ENCODE data around the gene SND1.
A peak's percentile ranks its signal among the peaks of the same experiment; 100 is the strongest.

Gene SND1

GRCh38 chr7:127967281-127967680 lies 315.3 kb downstream of the SND1 start:
- no peak for DNase-seq (ENCODE audit: extremely low spot score)
- ChIA-PET POLR2A (no interaction called here), CTCF (no interaction called here)
- TF ChIP-seq TARDBP (IDR thresholded peaks at IDR 0.05) (no peak), FOXM1 (IDR thresholded peaks at IDR 0.05; ENCODE audit: borderline replicate concordance) (no peak), BHLHE40 (IDR thresholded peaks at IDR 0.05; ENCODE audit: borderline replicate concordance) (no peak)

- TF ChIP-seq SUZ12 (IDR thresholded peaks at IDR 0.05): no peak
- no peak for TF ChIP-seq SP1 (IDR thresholded peaks at IDR 0.05)
- TF ChIP-seq L3MBTL2 (conservative IDR thresholded peaks at IDR 0.05): no peak
- no peak for TF ChIP-seq ZNF384 (IDR thresholded peaks at IDR 0.05)
- TF ChIP-seq FOXA1 (IDR thresholded peaks at IDR 0.05): no peak
- TF ChIP-seq ARNT (IDR thresholded peaks at IDR 0.05): no peak
- TF ChIP-seq NFRKB (IDR thresholded peaks at IDR 0.05): no peak
- no peak for TF ChIP-seq FOXM1 (IDR thresholded peaks at IDR 0.05; ENCODE audit: borderline replicate concordance)
- no peak for TF ChIP-seq CTBP1 (IDR thresholded peaks at IDR 0.05; ENCODE audit: borderline replicate concordance)
- TF ChIP-seq HDGF (IDR thresholded peaks at IDR 0.05; ENCODE audit: borderline replicate concordance): no peak
- ChIA-PET CTCF (no interaction called here), POLR2A (no interaction called here)
These were observed 316.6 kb downstream of the SND1 start for GRCh38 chr7:127968547-127968946.

GRCh38 chr7:127973832-127974231 lies 321.8 kb downstream of the SND1 start:
- TF ChIP-seq LEF1 (IDR thresholded peaks at IDR 0.05; ENCODE audit: borderline replicate concordance) (no peak), BHLHE40 (IDR thresholded peaks at IDR 0.05; ENCODE audit: borderline replicate concordance) (no peak)
- POLR2A ChIA-PET: no interaction called here
- no peak for DNase-seq (ENCODE audit: extremely low spot score)
- CTCF ChIA-PET: no interaction called here

More at GRCh38 chr7:127968547-127968946, 316.6 kb downstream of the SND1 start:
- no peak for DNase-seq (ENCODE audit: extremely low spot score)

GRCh38 chr7:127974446-127975035 lies 322.5 kb downstream of the SND1 start:
- TF ChIP-seq FOXA1 (IDR thresholded peaks at IDR 0.05) (no peak), SP1 (IDR thresholded peaks at IDR 0.05) (no peak), PKNOX1 (IDR thresholded peaks at IDR 0.05) (no peak), L3MBTL2 (conservative IDR thresholded peaks at IDR 0.05) (no peak), CTBP1 (IDR thresholded peaks at IDR 0.05; ENCODE audit: borderline replicate concordance) (no peak), SUZ12 (IDR thresholded peaks at IDR 0.05) (no peak), FOXM1 (IDR thresholded peaks at IDR 0.05; ENCODE audit: borderline replicate concordance) (no peak), BHLHE40 (IDR thresholded peaks at IDR 0.05; ENCODE audit: borderline replicate concordance) (no peak), LEF1 (IDR thresholded peaks at IDR 0.05; ENCODE audit: borderline replicate concordance) (no peak), ZNF384 (IDR thresholded peaks at IDR 0.05) (no peak), NFRKB (IDR thresholded peaks at IDR 0.05) (no peak), HDGF (IDR thresholded peaks at IDR 0.05; ENCODE audit: borderline replicate concordance) (no peak), FOXK2 (IDR thresholded peaks at IDR 0.05) (no peak), ARNT (IDR thresholded peaks at IDR 0.05) (no peak), TARDBP (IDR thresholded peaks at IDR 0.05) (no peak), ELF4 (IDR thresholded peaks at IDR 0.05) (no peak)
- ChIA-PET POLR2A (no interaction called here), CTCF (no interaction called here)
- DNase-seq (ENCODE audit: extremely low spot score): no peak

GRCh38 chr7:127976056-127976737 lies 324.2 kb downstream of the SND1 start:
- POLR2A ChIA-PET: no interaction called here
- TF ChIP-seq HDGF (IDR thresholded peaks at IDR 0.05; ENCODE audit: borderline replicate concordance) (no peak), LEF1 (IDR thresholded peaks at IDR 0.05; ENCODE audit: borderline replicate concordance) (no peak), L3MBTL2 (conservative IDR thresholded peaks at IDR 0.05) (no peak), ELF4 (IDR thresholded peaks at IDR 0.05) (no peak), PKNOX1 (IDR thresholded peaks at IDR 0.05) (no peak), BHLHE40 (IDR thresholded peaks at IDR 0.05; ENCODE audit: borderline replicate concordance) (no peak), FOXA1 (IDR thresholded peaks at IDR 0.05) (no peak), CTBP1 (IDR thresholded peaks at IDR 0.05; ENCODE audit: borderline replicate concordance) (no peak), NFRKB (IDR thresholded peaks at IDR 0.05) (no peak), SUZ12 (IDR thresholded peaks at IDR 0.05) (no peak), TARDBP (IDR thresholded peaks at IDR 0.05) (no peak), ZNF384 (IDR thresholded peaks at IDR 0.05) (no peak), FOXM1 (IDR thresholded peaks at IDR 0.05; ENCODE audit: borderline replicate concordance) (no peak)
- CTCF ChIA-PET: no interaction called here
- no peak for DNase-seq (ENCODE audit: extremely low spot score)

GRCh38 chr7:127976738-127977120 lies 324.7 kb downstream of the SND1 start:
- POLR2A ChIA-PET: no interaction called here
- DNase-seq (ENCODE audit: extremely low spot score): no peak
- no peak for TF ChIP-seq SUZ12 (IDR thresholded peaks at IDR 0.05)
- TF ChIP-seq HDGF (IDR thresholded peaks at IDR 0.05; ENCODE audit: borderline replicate concordance): no peak
- no peak for TF ChIP-seq TARDBP (IDR thresholded peaks at IDR 0.05)
- TF ChIP-seq SP1 (IDR thresholded peaks at IDR 0.05): no peak
- CTCF ChIA-PET: no interaction called here

- ChIA-PET CTCF (no interaction called here), POLR2A (no interaction called here)
- TF ChIP-seq TARDBP (IDR thresholded peaks at IDR 0.05): no peak
- 0 out of 2 replicates have a peak, but pooled peaks have one; percentile 18 for TF ChIP-seq ELF4 (IDR thresholded peaks at IDR 0.05)
- DNase-seq (ENCODE audit: extremely low spot score): no peak
These were observed 326.4 kb downstream of the SND1 start for GRCh38 chr7:127978421-127978820.
